CD8-positive, alpha-beta memory T cell (primary cell): ENCODE measurements around the gene C1QL2. TPM values are rescaled to one million over a fixed set of nuclear protein-coding genes. Genes with fewer than 3 reads are reported as not detected.

Experiments used
- CTCF ChIA-PET: fragments of 350-600 bp; sonication (Branson Sonifier 250); formaldehyde crosslinking; loops from one replicate; lab custom pipeline; 2021; ENCODE audit warnings: antibody characterized with exemption; lab: Charles Lee
- POLR2A ChIA-PET: fragments of 350-600 bp; sonication (Branson Sonifier 250); formaldehyde crosslinking; loops from one replicate; lab custom pipeline; 2021; ENCODE audit warnings: antibody characterized with exemption; lab: Charles Lee
- DNase-seq, 5 donors: peaks; one replicate each; pipeline versions ENCODE4 v3.0.0 to v3.0.0-alpha.2; 2020 to 2022; ENCODE audit warnings: mixed read lengths in 1 of 5
- H3K27ac ChIP-seq: one replicate; pipeline ENCODE4 v1.7.0; 2013; ENCODE audit warnings: low read depth, mild to moderate bottlenecking, low read length, moderate library complexity
- H3K27me3 ChIP-seq: 2 replicates; pipeline ENCODE4 v1.7.0; 2013; ENCODE audit warnings: low read length, mild to moderate bottlenecking; ENCODE audit not compliant: insufficient read depth, poor library complexity, severe bottlenecking
- H3K36me3 ChIP-seq: 2 replicates; pipeline ENCODE4 v1.7.0; 2013; ENCODE audit warnings: mild to moderate bottlenecking, low read length, moderate library complexity; ENCODE audit not compliant: insufficient read depth
- H3K4me1 ChIP-seq: 2 replicates; pipeline ENCODE4 v1.7.0; 2013; ENCODE audit warnings: mild to moderate bottlenecking, low read length, moderate library complexity; ENCODE audit not compliant: insufficient read depth
- H3K4me3 ChIP-seq: 2 replicates; pipeline ENCODE4 v1.7.0; 2013; ENCODE audit warnings: mild to moderate bottlenecking, low read length
- H3K9me3 ChIP-seq: 2 replicates; pipeline ENCODE4 v1.7.0; 2013; ENCODE audit warnings: mild to moderate bottlenecking, low read length
- H3K27ac Mint-ChIP-seq, 8 donors: one replicate each; pipeline ENCODE4 v1.8.0; 2020 to 2021; ENCODE audit warnings: mixed read lengths in 8 of 8, mild to moderate bottlenecking in 6 of 8, inconsistent platforms in 3 of 8, moderate library complexity in 3 of 8
- H3K27me3 Mint-ChIP-seq, 2 donors: one replicate each; pipeline ENCODE4 v1.8.0; 2020 to 2021; ENCODE audit warnings: mixed read lengths in 2 of 2, mild to moderate bottlenecking in 1 of 2, moderate library complexity in 1 of 2
- H3K36me3 Mint-ChIP-seq, 3 donors: one replicate each; pipeline ENCODE4 v1.8.0; 2020 to 2021; ENCODE audit warnings: mixed read lengths in 3 of 3, inconsistent platforms in 1 of 3, mild to moderate bottlenecking in 1 of 3
- H3K4me1 Mint-ChIP-seq, 3 donors: one replicate each; pipeline ENCODE4 v1.8.0; 2020 to 2021; ENCODE audit warnings: mixed read lengths in 3 of 3, inconsistent platforms in 1 of 3, mild to moderate bottlenecking in 1 of 3
- H3K4me3 Mint-ChIP-seq, 7 donors: one replicate each; pipeline ENCODE4 v1.8.0; 2020 to 2021; ENCODE audit warnings: mixed read lengths in 7 of 7, mild to moderate bottlenecking in 6 of 7, moderate library complexity in 4 of 7, inconsistent platforms in 2 of 7
- H3K9me3 Mint-ChIP-seq, 5 donors: one replicate each; pipeline ENCODE4 v1.8.0; 2020 to 2022; ENCODE audit warnings: mixed read lengths in 5 of 5, mild to moderate bottlenecking in 3 of 5, moderate library complexity in 2 of 5, inconsistent platforms in 1 of 5
- polyA plus RNA-seq: library from polyadenylated mRNA; unstranded; fragments of 300-500 nt; fragmentation: Illumina TruSeq; gene quantifications from one replicate; pipeline ENCODE4 v1.2.3, GENCODE V29; 2021
- total RNA-seq, 2 experiments: library from RNA; stranded (reverse); gene quantifications; one replicate each; pipeline ENCODE4 v1.2.3, GENCODE V29; 2021

C1QL2 gene
- total and polyA plus RNA-seq, 3 experiments from 2014 or later = not detected

DNA sequence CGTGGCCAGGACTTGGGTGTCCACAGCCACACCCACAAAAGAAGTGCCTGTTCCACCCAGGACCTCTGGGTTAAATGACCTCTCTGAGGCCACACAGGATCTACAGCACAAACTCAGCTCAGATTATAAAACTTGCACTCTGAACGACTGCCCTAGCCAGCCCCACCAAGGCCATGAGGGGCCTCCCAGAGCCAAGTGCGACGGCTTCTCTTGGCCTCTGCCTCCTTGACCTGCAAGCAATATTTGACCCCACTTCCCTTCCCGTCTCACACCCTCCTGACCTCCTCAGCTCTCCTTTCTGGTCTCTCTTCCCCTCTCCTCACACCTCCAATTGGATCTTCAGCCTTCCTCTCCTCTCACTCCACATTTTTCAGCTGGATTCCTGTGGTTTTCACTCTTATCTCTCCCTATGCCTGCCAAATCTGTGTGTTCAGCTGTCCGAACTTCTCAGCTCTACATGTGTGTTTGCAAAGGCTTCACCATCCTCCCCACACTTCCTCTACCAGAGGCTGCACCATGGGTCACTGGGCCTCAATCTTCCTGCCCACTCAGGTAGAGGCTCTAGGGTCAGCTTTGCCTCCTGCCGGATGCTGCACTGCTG lies 39.8 kb upstream of the C1QL2 start:
- Mint-ChIP-seq H3K4me3 (no peak overlapping the region), H3K4me1 (no peaks in the 10 kb centered on the region), H3K9me3 (peaks cover 0 to 1% (median 0%) of the 10 kb centered on the region in 5 donors), H3K27me3 (peaks cover 11 to 24% of the 10 kb centered on the region in 2 donors), H3K27ac (no peak overlapping the region), H3K36me3 (no peaks in the 10 kb centered on the region)
- Histone ChIP-seq H3K27me3 (no peaks in the 10 kb centered on the region), H3K9me3 (no peaks in the 10 kb centered on the region), H3K36me3 (no peaks in the 10 kb centered on the region), H3K4me1 (no peaks in the 10 kb centered on the region), H3K4me3 (no peak overlapping the region), H3K27ac (no peak overlapping the region)
- no peak for DNase-seq
- ChIA-PET CTCF (no interaction called here), POLR2A (no interaction called here)

DNA sequence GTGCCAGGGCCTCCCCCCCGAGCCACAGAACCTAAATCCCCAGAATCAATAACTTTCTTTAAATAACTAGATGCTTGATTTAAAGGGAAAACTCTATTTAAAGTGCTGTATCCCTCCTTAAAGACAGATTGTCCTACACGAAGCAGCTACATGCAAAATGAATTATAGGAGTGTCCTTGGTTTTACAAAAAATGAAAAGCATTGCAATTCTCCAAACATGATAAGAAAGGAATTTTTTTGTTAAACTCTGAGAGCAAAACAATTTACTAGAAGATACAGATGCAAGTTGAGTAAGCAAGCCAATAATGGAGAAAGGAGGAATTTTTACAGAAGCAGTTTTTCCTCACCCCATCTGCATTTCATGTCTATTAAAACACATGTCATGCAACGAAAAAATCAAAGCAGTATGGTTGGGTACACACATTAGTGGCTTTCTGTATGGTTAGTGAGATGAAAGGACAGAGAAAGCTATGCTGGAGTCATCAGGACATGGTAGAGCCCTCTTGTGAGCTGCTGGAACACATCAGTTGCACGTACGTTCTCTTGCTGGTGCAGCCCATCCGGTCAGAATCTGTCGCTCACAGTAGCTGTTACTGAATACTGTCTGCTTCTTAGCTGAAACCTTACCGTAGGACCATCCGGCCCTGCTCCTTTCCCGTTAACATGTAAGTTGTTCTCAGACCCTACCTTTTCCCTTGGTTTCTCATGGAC lies 39.1 kb upstream of the C1QL2 start:
- Histone ChIP-seq H3K27ac (no peak overlapping the region), H3K27me3 (no peaks in the 10 kb centered on the region), H3K9me3 (no peaks in the 10 kb centered on the region), H3K36me3 (no peaks in the 10 kb centered on the region), H3K4me3 (no peak overlapping the region), H3K4me1 (no peaks in the 10 kb centered on the region)
- POLR2A ChIA-PET = no interaction called here
- peaks cover 0 to 2% (median 0%) of the 10 kb centered on the region in 5 donors for H3K9me3 Mint-ChIP-seq
- no peaks in the 10 kb centered on the region for H3K36me3 Mint-ChIP-seq
- H3K4me3 Mint-ChIP-seq = no peak overlapping the region
- H3K4me1 Mint-ChIP-seq = no peaks in the 10 kb centered on the region
- peaks cover 13 to 29% of the 10 kb centered on the region in 2 donors for H3K27me3 Mint-ChIP-seq
- no peak overlapping the region for H3K27ac Mint-ChIP-seq
- no peak for DNase-seq
- CTCF ChIA-PET = no interaction called here

DNA sequence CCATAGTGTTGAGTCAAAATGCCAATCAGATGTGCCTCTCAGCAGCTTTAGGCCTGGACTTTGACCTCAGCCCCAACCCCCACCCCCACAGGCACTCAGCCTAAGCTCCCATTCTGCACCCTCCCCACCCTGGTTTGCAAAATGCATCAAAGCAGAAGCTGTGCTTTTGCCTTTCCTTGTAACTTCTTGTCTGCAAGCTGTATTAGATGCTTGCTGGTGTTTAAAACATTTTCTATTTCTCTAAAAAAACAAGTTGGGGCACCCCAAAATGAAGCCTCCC lies 38.5 kb upstream of the C1QL2 start:
- H3K4me3 Mint-ChIP-seq = no peak overlapping the region
- DNase-seq = no peak
- no peak overlapping the region for H3K27ac ChIP-seq
- H3K4me1 Mint-ChIP-seq = no peaks in the 10 kb centered on the region
- H3K27ac Mint-ChIP-seq = no peak overlapping the region
- H3K36me3 Mint-ChIP-seq = no peaks in the 10 kb centered on the region
- no peaks in the 10 kb centered on the region for H3K9me3 ChIP-seq
- no peaks in the 10 kb centered on the region for H3K4me1 ChIP-seq
- H3K36me3 ChIP-seq = no peaks in the 10 kb centered on the region
- no peak overlapping the region for H3K4me3 ChIP-seq
- peaks cover 13 to 29% of the 10 kb centered on the region in 2 donors for H3K27me3 Mint-ChIP-seq
- H3K27me3 ChIP-seq = no peaks in the 10 kb centered on the region
- CTCF ChIA-PET = no interaction called here
- peaks cover 0 to 2% (median 0%) of the 10 kb centered on the region in 5 donors for H3K9me3 Mint-ChIP-seq
- POLR2A ChIA-PET = no interaction called here

DNA sequence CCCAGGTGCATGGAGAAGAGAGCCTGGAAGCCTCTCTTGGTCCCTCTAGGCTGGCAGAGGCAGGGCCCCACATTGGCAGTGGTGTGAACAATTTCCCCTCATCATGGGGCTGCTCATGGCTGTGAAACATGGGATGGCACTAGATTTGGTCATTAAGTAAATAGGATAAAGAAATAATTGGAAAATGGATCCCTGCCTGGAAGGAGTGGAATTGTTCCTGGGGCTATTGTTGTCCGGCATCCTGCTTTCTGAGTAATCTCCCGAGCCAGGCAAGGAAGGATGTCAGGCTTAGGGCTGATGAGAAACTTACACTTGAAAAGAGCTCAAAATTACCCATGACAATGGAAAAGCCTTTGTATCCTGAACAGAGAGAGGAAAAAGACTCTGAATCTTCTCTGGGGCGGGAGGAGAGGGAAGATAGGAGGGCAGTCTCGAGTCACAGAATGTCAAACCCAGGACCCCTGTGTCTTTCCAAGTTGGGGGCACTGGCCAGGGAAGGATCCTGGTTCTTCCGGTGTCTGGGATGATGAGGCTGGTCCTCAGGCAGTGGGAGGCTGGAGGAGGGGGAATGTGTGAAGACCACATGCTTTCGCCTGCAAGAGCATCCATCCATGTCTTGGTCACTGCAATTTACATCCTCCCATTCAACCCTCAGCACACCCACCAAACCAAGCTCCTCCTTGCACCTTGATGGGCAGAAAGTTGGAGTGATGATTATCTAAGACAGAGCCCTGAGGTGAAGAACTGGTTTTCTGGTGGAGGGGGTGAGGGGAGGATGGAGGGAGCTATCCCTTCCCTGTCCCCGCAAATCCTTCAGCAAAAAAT lies 38.0 kb upstream of the C1QL2 start:
- no peak for DNase-seq
- no peak overlapping the region for H3K27ac Mint-ChIP-seq
- H3K27ac ChIP-seq = no peak overlapping the region
- H3K36me3 Mint-ChIP-seq = no peaks in the 10 kb centered on the region
- no peaks in the 10 kb centered on the region for H3K27me3 ChIP-seq
- H3K4me3 Mint-ChIP-seq = no peak overlapping the region
- peaks cover 13 to 29% of the 10 kb centered on the region in 2 donors for H3K27me3 Mint-ChIP-seq
- H3K4me1 Mint-ChIP-seq = no peaks in the 10 kb centered on the region
- H3K4me1 ChIP-seq = no peaks in the 10 kb centered on the region
- H3K9me3 ChIP-seq = no peaks in the 10 kb centered on the region
- H3K9me3 Mint-ChIP-seq = peaks cover 0 to 2% (median 0%) of the 10 kb centered on the region in 5 donors
- POLR2A ChIA-PET = no interaction called here
- CTCF ChIA-PET = no interaction called here
- H3K36me3 ChIP-seq = no peaks in the 10 kb centered on the region
- no peak overlapping the region for H3K4me3 ChIP-seq

DNA sequence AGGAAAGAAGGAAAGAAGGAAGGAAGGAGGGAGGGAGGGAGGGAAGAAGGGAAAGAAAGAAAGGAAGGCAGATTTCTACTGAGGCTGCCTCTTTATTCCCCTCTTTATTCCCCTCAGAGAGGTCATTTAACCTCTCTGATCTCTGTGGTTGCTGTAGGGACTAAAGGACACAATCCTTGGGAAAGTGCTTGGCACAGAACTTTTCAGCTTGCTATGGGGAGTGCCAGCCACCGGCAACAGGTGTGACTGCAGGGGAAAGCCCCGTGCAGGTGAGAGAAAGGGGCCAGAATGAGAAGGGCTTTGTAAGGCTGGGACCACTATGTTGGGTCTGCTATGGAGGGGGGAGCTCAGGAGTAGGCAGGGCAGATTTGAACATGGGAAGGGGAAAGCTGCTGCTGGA lies 37.3 kb upstream of the C1QL2 start:
- Histone ChIP-seq H3K4me1 (no peaks in the 10 kb centered on the region), H3K4me3 (no peak overlapping the region), H3K27me3 (no peaks in the 10 kb centered on the region), H3K9me3 (no peaks in the 10 kb centered on the region), H3K27ac (no peak overlapping the region), H3K36me3 (no peaks in the 10 kb centered on the region)
- no peaks in the 10 kb centered on the region for H3K4me1 Mint-ChIP-seq
- peaks cover 12 to 29% of the 10 kb centered on the region in 2 donors for H3K27me3 Mint-ChIP-seq
- no peak overlapping the region for H3K4me3 Mint-ChIP-seq
- ChIA-PET POLR2A (no interaction called here), CTCF (no interaction called here)
- H3K27ac Mint-ChIP-seq = no peak overlapping the region
- DNase-seq = no peak
- H3K9me3 Mint-ChIP-seq = peaks cover 0 to 2% (median 0%) of the 10 kb centered on the region in 5 donors
- H3K36me3 Mint-ChIP-seq = no peaks in the 10 kb centered on the region

DNA sequence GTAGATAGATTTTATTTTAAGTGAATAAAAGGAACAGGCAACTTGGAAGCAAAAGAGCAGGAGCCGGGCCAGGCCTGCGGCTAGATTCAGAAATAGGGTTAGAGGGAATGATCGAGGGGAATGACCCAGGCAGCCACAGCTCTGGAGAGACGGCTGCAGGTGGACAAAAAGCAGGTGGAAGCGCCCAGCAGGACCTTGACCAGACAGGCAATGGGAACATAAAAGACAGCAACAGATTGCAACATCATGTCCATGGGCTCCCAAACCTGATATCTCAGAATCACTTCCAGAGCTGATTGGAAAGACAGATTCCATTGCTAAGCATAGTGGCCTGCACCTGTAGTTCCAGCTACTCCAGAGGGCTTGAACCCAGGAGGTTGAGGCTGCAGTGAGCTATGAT lies 36.5 kb upstream of the C1QL2 start:
- Mint-ChIP-seq H3K27ac (no peak overlapping the region), H3K27me3 (peaks cover 14 to 37% of the 10 kb centered on the region in 2 donors), H3K9me3 (peaks cover 0 to 2% (median 0%) of the 10 kb centered on the region in 5 donors), H3K4me3 (no peak overlapping the region), H3K36me3 (no peaks in the 10 kb centered on the region), H3K4me1 (no peaks in the 10 kb centered on the region)
- Histone ChIP-seq H3K4me3 (no peak overlapping the region), H3K27me3 (no peaks in the 10 kb centered on the region), H3K27ac (no peak overlapping the region), H3K4me1 (no peaks in the 10 kb centered on the region), H3K9me3 (no peaks in the 10 kb centered on the region), H3K36me3 (no peaks in the 10 kb centered on the region)
- CTCF ChIA-PET = no interaction called here
- no peak for DNase-seq
- POLR2A ChIA-PET = no interaction called here

DNA sequence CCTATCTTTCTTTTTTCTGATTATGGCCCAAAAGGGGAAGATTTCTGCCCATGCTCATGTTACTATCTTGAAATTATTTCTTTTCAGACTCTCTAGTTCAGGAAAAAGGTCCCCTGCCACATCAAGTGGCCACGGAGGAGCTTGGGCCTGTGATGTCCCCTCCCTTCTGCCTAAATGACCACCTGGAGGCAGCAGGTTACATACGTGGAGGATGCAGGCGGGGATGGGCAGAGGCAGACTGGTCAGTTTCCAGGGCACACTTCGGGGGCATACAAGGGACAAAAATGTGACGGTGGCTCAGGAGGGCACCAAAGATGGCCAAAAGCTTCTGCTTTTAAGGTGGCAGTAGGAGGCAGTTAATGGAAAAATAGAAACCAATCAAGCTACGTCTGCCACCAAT lies 34.3 kb upstream of the C1QL2 start:
- POLR2A ChIA-PET = no interaction called here
- CTCF ChIA-PET = no interaction called here
- no peak for DNase-seq
- Histone ChIP-seq H3K27ac (no peak overlapping the region), H3K9me3 (no peaks in the 10 kb centered on the region), H3K36me3 (no peaks in the 10 kb centered on the region), H3K4me3 (no peak overlapping the region), H3K27me3 (no peaks in the 10 kb centered on the region), H3K4me1 (no peaks in the 10 kb centered on the region)
- Mint-ChIP-seq H3K9me3 (peaks cover 0 to 2% (median 0%) of the 10 kb centered on the region in 5 donors), H3K4me3 (no peak overlapping the region), H3K4me1 (no peaks in the 10 kb centered on the region), H3K36me3 (no peaks in the 10 kb centered on the region), H3K27me3 (peaks cover 8 to 37% of the 10 kb centered on the region in 2 donors), H3K27ac (no peak overlapping the region)
